Activated CD8-positive, alpha-beta memory T cell treated with anti-CD3 and anti-CD28 coated beads, Interleukin-2, amount 50 U/mL, for 1 hour (primary cell): Measurements from ENCODE around the gene MCF2L.
"Not testable (repeated sequence)": the region's sequence is repeated elsewhere in the genome, so short reads cannot be mapped to it uniquely, and the experiment has no call there.

Source experiments
- DNase-seq: peaks from one replicate; pipeline ENCODE4 v3.0.0-alpha.2; 2020; ENCODE audit errors: extremely low read depth

Gene MCF2L

GRCh38 chr13:113015826-113016525 lies 47.0 kb downstream of the MCF2L start:
- DNase-seq: no peak

- no peak for DNase-seq
Measured at GRCh38 chr13:113016526-113017295, 47.7 kb downstream of the MCF2L start.

- no peak for DNase-seq
Measured at GRCh38 chr13:113017506-113018215, 48.6 kb downstream of the MCF2L start.

GRCh38 chr13:113018676-113019465 lies 49.9 kb downstream of the MCF2L start:
- no peak for DNase-seq

GRCh38 chr13:113020323-113021080 lies 51.5 kb downstream of the MCF2L start:
- DNase-seq: no peak

GRCh38 chr13:113021391-113021790 lies 52.4 kb downstream of the MCF2L start:
- DNase-seq: no peak

- DNase-seq: no peak
Measured at GRCh38 chr13:113021811-113022210, 52.8 kb downstream of the MCF2L start.

GRCh38 chr13:113022391-113022744 lies 53.4 kb downstream of the MCF2L start:
- no peak for DNase-seq

- no peak for DNase-seq
Measured at GRCh38 chr13:113022745-113023574, 53.9 kb downstream of the MCF2L start.

- no peak for DNase-seq
Measured at GRCh38 chr13:113023694-113024430, 54.8 kb downstream of the MCF2L start.

- DNase-seq: no peak
Measured at GRCh38 chr13:113024466-113024865, 55.5 kb downstream of the MCF2L start.

- DNase-seq: no peak
Measured at GRCh38 chr13:113026391-113026910, 57.4 kb downstream of the MCF2L start.

GRCh38 chr13:113027095-113027494 lies 58.1 kb downstream of the MCF2L start:
- DNase-seq: no peak

- DNase-seq: no peak
Measured at GRCh38 chr13:113027566-113027965, 58.6 kb downstream of the MCF2L start.

GRCh38 chr13:113028336-113029060 lies 59.5 kb downstream of the MCF2L start:
- no peak for DNase-seq

GRCh38 chr13:113029061-113029445 lies 60.0 kb downstream of the MCF2L start:
- DNase-seq: no peak

GRCh38 chr13:113029487-113030258 lies 60.7 kb downstream of the MCF2L start:
- DNase-seq: peak; percentile 10

GRCh38 chr13:113030259-113030640 lies 61.2 kb downstream of the MCF2L start:
- not testable (repeated sequence) for DNase-seq
